Adrenal gland (tissue), 5 donors: ENCODE measurements around the gene ABRAXAS1.

Experiments used
- POLR2A ChIP-seq, 2 donors: fragments of 450-650 bp; IDR thresholded peaks; one replicate each; pipeline ENCODE4 v1.6.1; 2017; ENCODE audit warnings: antibody characterized with exemption in 2 of 2, mild to moderate bottlenecking in 2 of 2, moderate library complexity in 1 of 2
- TF ChIP-seq, protein P1 (sequence below), 6 experiments: fragments of 450-650 bp in 4 of 6; fragments of 200-600 bp in 2 of 6; sonication (generic) in 1 of 6; IDR thresholded peaks; 1 replicate in 5 of 6; 2 replicates in 1 of 6; pipeline versions ENCODE4 v1.5.1 to v1.8.0; 2016 to 2021; ENCODE audit warnings: antibody characterized with exemption in 6 of 6, mild to moderate bottlenecking in 2 of 6, moderate library complexity in 1 of 6
- donor health status: DM: no; HTN: no; CAD: no.

- TF ChIP-seq, protein P1, sequence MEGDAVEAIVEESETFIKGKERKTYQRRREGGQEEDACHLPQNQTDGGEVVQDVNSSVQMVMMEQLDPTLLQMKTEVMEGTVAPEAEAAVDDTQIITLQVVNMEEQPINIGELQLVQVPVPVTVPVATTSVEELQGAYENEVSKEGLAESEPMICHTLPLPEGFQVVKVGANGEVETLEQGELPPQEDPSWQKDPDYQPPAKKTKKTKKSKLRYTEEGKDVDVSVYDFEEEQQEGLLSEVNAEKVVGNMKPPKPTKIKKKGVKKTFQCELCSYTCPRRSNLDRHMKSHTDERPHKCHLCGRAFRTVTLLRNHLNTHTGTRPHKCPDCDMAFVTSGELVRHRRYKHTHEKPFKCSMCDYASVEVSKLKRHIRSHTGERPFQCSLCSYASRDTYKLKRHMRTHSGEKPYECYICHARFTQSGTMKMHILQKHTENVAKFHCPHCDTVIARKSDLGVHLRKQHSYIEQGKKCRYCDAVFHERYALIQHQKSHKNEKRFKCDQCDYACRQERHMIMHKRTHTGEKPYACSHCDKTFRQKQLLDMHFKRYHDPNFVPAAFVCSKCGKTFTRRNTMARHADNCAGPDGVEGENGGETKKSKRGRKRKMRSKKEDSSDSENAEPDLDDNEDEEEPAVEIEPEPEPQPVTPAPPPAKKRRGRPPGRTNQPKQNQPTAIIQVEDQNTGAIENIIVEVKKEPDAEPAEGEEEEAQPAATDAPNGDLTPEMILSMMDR (IDR thresholded peaks at IDR 0.05): peak; percentile 19 to 50 (median 40)
- no peak for TF ChIP-seq POLR2A (IDR thresholded peaks at IDR 0.05)
Observed at GRCh38 chr4:83490876-83491450, 6.1 kb upstream of the ABRAXAS1 start.
